HepG2 (cell line): ENCODE results near the gene CHAF1A. TPM values are rescaled to one million over a fixed set of nuclear protein-coding genes. Genes with fewer than 3 reads are reported as not detected.

Experiments used
- EZH2 ChIP-seq: conservative IDR thresholded peaks from 2 replicates; pipeline ENCODE4 v1.6.1; 2012; ENCODE audit warnings: mild to moderate bottlenecking, low read depth, low read length, moderate library complexity
- GMEB2 ChIP-seq: IDR thresholded peaks from 2 replicates; pipeline ENCODE4 v1.6.1; 2016; ENCODE audit warnings: missing biosample characterization, missing genetic modification reagents, low read depth
- IRF2 ChIP-seq: IDR thresholded peaks from 2 replicates; pipeline ENCODE4 v1.6.1; 2018; ENCODE audit warnings: missing genetic modification reagents, missing compliant biosample characterization
- NBN ChIP-seq: fragments of 450-650 bp; conservative IDR thresholded peaks from 2 replicates; pipeline ENCODE4 v1.6.1; 2017
- NR3C1 ChIP-seq: sonication (generic); formaldehyde crosslinking; IDR thresholded peaks from 2 replicates; pipeline ENCODE4 v1.4.0; 2020; ENCODE audit warnings: missing genetic modification reagents
- PREB ChIP-seq: sonication (generic); formaldehyde crosslinking; IDR thresholded peaks from 2 replicates; pipeline ENCODE4 v1.4.0; 2020; ENCODE audit warnings: missing genetic modification reagents
- ZNF160 ChIP-seq: sonication (generic); formaldehyde crosslinking; IDR thresholded peaks from 2 replicates; pipeline ENCODE4 v1.8.0; 2022; ENCODE audit warnings: mild to moderate bottlenecking, inconsistent platforms, missing genetic modification reagents
- ZNF225 ChIP-seq: sonication (generic); formaldehyde crosslinking; IDR thresholded peaks from 2 replicates; pipeline ENCODE4 v1.4.0; 2020; ENCODE audit warnings: mild to moderate bottlenecking, missing genetic modification reagents
- ZNF326 ChIP-seq: sonication (generic); formaldehyde crosslinking; IDR thresholded peaks from 2 replicates; pipeline ENCODE4 v1.4.0; 2020; ENCODE audit warnings: missing genetic modification reagents, borderline replicate concordance
- ZNF564 ChIP-seq: sonication (generic); formaldehyde crosslinking; IDR thresholded peaks from 2 replicates; pipeline ENCODE4 v1.8.1; 2023; ENCODE audit warnings: mild to moderate bottlenecking, missing genetic modification reagents
- ZNF615 ChIP-seq: sonication (generic); formaldehyde crosslinking; IDR thresholded peaks from 2 replicates; pipeline ENCODE4 v1.5.0; 2020; ENCODE audit warnings: mild to moderate bottlenecking, missing genetic modification reagents, borderline replicate concordance
- ZNF761 ChIP-seq: sonication (generic); formaldehyde crosslinking; conservative IDR thresholded peaks from 2 replicates; pipeline ENCODE4 v1.4.0; 2020; ENCODE audit warnings: mild to moderate bottlenecking, missing genetic modification reagents
- ZNF879 ChIP-seq: sonication (generic); formaldehyde crosslinking; IDR thresholded peaks from 2 replicates; pipeline ENCODE4 v1.8.1; 2023; ENCODE audit warnings: missing genetic modification reagents
- ZSCAN31 ChIP-seq: sonication (generic); formaldehyde crosslinking; IDR thresholded peaks from 2 replicates; pipeline ENCODE4 v1.5.0; 2020; ENCODE audit warnings: low read depth, mild to moderate bottlenecking, missing genetic modification reagents
- polyA plus RNA-seq, 8 experiments: library from polyadenylated mRNA; depleted of rRNA in 3 of 8; stranded (reverse) in 7 of 8; unstranded in 1 of 8; fragments of >200 nt; fragmentation: Illumina TruSeq in 4 of 8; extraction: Trizol in 4 of 8; gene quantifications; 2 replicates each; pipeline versions ENCODE4 v1.2.1 to v1.2.3, GENCODE V29; 2011 to 2016; ENCODE audit warnings: low read depth in 4 of 8, missing spikeins in 1 of 8, mixed read lengths in 1 of 8; ENCODE audit not compliant: insufficient read depth in 1 of 8
- total RNA-seq, 5 experiments: library from RNA; depleted of rRNA; stranded (reverse); fragments of >200 nt; fragmentation: Illumina TruSeq; extraction: Trizol; gene quantifications; 2 replicates each; pipeline ENCODE4 v1.2.3, GENCODE V29; 2016; ENCODE audit warnings: low read depth in 1 of 5
- TF ChIP-seq, protein P1 (sequence below): sonication (generic); formaldehyde crosslinking; IDR thresholded peaks from 2 replicates; pipeline ENCODE4 v1.5.1; 2020; ENCODE audit warnings: mild to moderate bottlenecking, missing genetic modification reagents, borderline replicate concordance
- TF ChIP-seq, protein P2 (sequence below): sonication (generic); formaldehyde crosslinking; IDR thresholded peaks from 2 replicates; pipeline ENCODE4 v1.4.0; 2020; ENCODE audit warnings: missing genetic modification reagents
- TF ChIP-seq, protein P3 (sequence below): IDR thresholded peaks from 2 replicates; pipeline ENCODE4 v1.6.1; 2012; ENCODE audit warnings: inconsistent platforms
- TF ChIP-seq, protein P4 (sequence below): IDR thresholded peaks from 2 replicates; pipeline ENCODE4 v1.4.0; 2020; ENCODE audit warnings: mild to moderate bottlenecking, missing genetic modification reagents

CHAF1A gene
- total and polyA plus RNA-seq, 2 of the 13 experiments (the other 11 are each of a cell fraction or from before 2014, with no cell fraction given) = 11.0 to 34.8 TPM

DNA sequence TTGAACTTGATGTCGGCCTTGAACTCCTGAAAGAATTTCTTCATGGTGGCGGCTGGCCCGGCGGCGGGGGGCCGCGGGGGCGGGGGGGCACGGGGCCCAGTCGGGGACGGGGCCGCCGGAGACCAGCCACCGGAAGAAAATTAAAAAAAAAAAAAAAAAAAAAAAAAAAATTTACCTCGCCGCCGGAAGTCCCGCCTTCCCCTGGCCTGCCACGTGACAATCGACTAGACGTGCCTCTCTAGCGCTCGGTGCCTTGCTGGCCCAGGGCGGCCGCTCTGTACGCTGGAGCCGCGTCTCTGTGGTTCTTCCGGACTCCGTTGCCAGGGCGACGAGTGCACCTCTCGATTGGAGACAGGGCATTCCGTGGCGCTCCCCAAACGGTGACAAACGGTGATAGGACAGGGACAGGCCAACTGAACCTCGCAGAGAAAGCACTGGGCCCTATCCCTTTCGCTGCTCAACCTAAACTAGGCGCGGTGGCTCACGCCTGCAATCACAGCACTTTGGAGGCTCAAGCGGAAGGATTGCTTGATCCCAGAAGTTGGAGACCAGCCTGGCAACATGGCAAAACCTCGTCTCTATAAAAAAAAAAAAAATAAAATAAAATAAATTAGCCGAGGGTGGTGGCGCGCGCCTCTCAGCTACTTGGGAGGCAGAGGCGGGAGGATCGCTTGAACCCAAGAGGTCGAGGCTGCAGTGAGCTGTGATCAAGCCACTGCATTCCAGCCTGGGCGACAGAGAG, 55.4 kb downstream of the CHAF1A start, which contains the start of gene UBXN6 (continued):
- TF ChIP-seq IRF2 (peak; percentile 64), ZNF326 (CRISPR knock-in tag) (no peak), NR3C1 (CRISPR knock-in tag) (no peak), GMEB2 (no peak), ZNF564 (CRISPR knock-in tag) (no peak), ZNF615 (CRISPR knock-in tag) (no peak), NBN (no peak), ZNF761 (CRISPR knock-in tag) (no peak), ZNF879 (no peak), EZH2 (no peak), PREB (CRISPR knock-in tag) (no peak), ZNF160 (CRISPR knock-in tag) (no peak), ZSCAN31 (CRISPR knock-in tag) (no peak), ZNF225 (CRISPR knock-in tag) (no peak)
- TF ChIP-seq, protein P1, sequence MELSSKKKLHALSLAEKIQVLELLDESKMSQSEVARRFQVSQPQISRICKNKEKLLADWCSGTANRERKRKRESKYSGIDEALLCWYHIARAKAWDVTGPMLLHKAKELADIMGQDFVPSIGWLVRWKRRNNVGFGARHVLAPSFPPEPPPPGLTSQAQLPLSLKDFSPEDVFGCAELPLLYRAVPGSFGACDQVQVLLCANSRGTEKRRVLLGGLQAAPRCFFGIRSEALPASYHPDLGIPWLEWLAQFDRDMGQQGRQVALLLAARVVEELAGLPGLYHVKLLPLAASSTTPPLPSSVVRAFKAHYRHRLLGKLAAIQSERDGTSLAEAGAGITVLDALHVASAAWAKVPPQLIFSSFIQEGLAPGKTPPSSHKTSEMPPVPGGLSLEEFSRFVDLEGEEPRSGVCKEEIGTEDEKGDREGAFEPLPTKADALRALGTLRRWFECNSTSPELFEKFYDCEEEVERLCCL (CRISPR knock-in tag) = no peak
- TF ChIP-seq, protein P2, sequence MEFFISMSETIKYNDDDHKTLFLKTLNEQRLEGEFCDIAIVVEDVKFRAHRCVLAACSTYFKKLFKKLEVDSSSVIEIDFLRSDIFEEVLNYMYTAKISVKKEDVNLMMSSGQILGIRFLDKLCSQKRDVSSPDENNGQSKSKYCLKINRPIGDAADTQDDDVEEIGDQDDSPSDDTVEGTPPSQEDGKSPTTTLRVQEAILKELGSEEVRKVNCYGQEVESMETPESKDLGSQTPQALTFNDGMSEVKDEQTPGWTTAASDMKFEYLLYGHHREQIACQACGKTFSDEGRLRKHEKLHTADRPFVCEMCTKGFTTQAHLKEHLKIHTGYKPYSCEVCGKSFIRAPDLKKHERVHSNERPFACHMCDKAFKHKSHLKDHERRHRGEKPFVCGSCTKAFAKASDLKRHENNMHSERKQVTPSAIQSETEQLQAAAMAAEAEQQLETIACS (CRISPR knock-in tag) = no peak
- TF ChIP-seq, protein P3, sequence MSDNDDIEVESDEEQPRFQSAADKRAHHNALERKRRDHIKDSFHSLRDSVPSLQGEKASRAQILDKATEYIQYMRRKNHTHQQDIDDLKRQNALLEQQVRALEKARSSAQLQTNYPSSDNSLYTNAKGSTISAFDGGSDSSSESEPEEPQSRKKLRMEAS = peak; percentile 75
- TF ChIP-seq, protein P4, sequence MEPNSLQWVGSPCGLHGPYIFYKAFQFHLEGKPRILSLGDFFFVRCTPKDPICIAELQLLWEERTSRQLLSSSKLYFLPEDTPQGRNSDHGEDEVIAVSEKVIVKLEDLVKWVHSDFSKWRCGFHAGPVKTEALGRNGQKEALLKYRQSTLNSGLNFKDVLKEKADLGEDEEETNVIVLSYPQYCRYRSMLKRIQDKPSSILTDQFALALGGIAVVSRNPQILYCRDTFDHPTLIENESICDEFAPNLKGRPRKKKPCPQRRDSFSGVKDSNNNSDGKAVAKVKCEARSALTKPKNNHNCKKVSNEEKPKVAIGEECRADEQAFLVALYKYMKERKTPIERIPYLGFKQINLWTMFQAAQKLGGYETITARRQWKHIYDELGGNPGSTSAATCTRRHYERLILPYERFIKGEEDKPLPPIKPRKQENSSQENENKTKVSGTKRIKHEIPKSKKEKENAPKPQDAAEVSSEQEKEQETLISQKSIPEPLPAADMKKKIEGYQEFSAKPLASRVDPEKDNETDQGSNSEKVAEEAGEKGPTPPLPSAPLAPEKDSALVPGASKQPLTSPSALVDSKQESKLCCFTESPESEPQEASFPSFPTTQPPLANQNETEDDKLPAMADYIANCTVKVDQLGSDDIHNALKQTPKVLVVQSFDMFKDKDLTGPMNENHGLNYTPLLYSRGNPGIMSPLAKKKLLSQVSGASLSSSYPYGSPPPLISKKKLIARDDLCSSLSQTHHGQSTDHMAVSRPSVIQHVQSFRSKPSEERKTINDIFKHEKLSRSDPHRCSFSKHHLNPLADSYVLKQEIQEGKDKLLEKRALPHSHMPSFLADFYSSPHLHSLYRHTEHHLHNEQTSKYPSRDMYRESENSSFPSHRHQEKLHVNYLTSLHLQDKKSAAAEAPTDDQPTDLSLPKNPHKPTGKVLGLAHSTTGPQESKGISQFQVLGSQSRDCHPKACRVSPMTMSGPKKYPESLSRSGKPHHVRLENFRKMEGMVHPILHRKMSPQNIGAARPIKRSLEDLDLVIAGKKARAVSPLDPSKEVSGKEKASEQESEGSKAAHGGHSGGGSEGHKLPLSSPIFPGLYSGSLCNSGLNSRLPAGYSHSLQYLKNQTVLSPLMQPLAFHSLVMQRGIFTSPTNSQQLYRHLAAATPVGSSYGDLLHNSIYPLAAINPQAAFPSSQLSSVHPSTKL (CRISPR knock-in tag) = no peak
